NCI-H82 treated with DMSO at 0.1 percent for 48 hours (cell line): ENCODE measurements around the gene GNAL.

Source experiments
- DNase-seq: peaks from one replicate; lab custom pipeline; 2025; ENCODE audit not compliant: unreplicated experiment; lab: John Stamatoyannopoulos, UW

Gene GNAL

GRCh38 chr18:11760498-11761167 lies 71.6 kb downstream of the GNAL start:
- no peak for DNase-seq

GRCh38 chr18:11761553-11761952 lies 72.5 kb downstream of the GNAL start:
- no peak for DNase-seq

- DNase-seq, result no peak
Measured at GRCh38 chr18:11762429-11762828, 73.4 kb downstream of the GNAL start.

GRCh38 chr18:11767329-11767728 lies 78.3 kb downstream of the GNAL start:
- no peak for DNase-seq

GRCh38 chr18:11767935-11768334 lies 78.9 kb downstream of the GNAL start:
- DNase-seq, result no peak

- no peak for DNase-seq
Measured at GRCh38 chr18:11775436-11776174, 86.5 kb downstream of the GNAL start.

- no peak for DNase-seq
Measured at GRCh38 chr18:11780042-11780441, 91.0 kb downstream of the GNAL start.

GRCh38 chr18:11783716-11784331 lies 94.8 kb downstream of the GNAL start:
- no peak for DNase-seq

GRCh38 chr18:11784674-11785304 lies 95.7 kb downstream of the GNAL start:
- DNase-seq, result no peak

- DNase-seq, result no peak
Measured at GRCh38 chr18:11785444-11786055, 96.5 kb downstream of the GNAL start.

- DNase-seq, result no peak
Measured at GRCh38 chr18:11789716-11790510, 100.8 kb downstream of the GNAL start.

GRCh38 chr18:11791131-11791530 lies 102.1 kb downstream of the GNAL start:
- no peak for DNase-seq

- DNase-seq, result no peak
Measured at GRCh38 chr18:11792632-11793031, 103.6 kb downstream of the GNAL start.

GRCh38 chr18:11794195-11794594 lies 105.1 kb downstream of the GNAL start:
- DNase-seq, result no peak

- no peak for DNase-seq
Measured at GRCh38 chr18:11795916-11796315, 106.9 kb downstream of the GNAL start.

- DNase-seq, result no peak
Measured at GRCh38 chr18:11798271-11798670, 109.2 kb downstream of the GNAL start.

GRCh38 chr18:11799066-11799465 lies 110.0 kb downstream of the GNAL start:
- DNase-seq, result no peak

- DNase-seq, result no peak
Measured at GRCh38 chr18:11800566-11801334, 111.7 kb downstream of the GNAL start.

GRCh38 chr18:11801573-11801972 lies 112.5 kb downstream of the GNAL start:
- no peak for DNase-seq

GRCh38 chr18:11802158-11802557 lies 113.1 kb downstream of the GNAL start:
- no peak for DNase-seq
